RWPE2 (cell line): ENCODE results near the gene FAM156A.
"Not testable (repeated sequence)": the region's sequence is repeated elsewhere in the genome, so short reads cannot be mapped to it uniquely, and the experiment has no call there.

Experiments used
- ATAC-seq: fragments of 200-7000 bp; cut with Tn5 transposase; 3 replicates; pipeline ENCODE4 v1.9.1; 2021; ENCODE audit warnings: low read depth
- DNase-seq: peaks from one replicate; pipeline ENCODE4 v3.0.0-alpha.2; 2020; ENCODE audit warnings: low spot score
- H3K27ac ChIP-seq: fragments of 450-650 bp; 2 replicates; pipeline ENCODE4 v1.5.1; 2017; ENCODE audit warnings: mild to moderate bottlenecking; ENCODE audit not compliant: poor library complexity, severe bottlenecking
- H3K27me3 ChIP-seq: fragments of 250-450 bp; sonication (Bioruptor Pico); 2 replicates; pipeline ENCODE4 v1.5.1; 2021; ENCODE audit warnings: mild to moderate bottlenecking, moderate library complexity; ENCODE audit not compliant: insufficient read depth, poor library complexity, severe bottlenecking
- H3K36me3 ChIP-seq: fragments of 250-450 bp; sonication (Bioruptor Pico); 2 replicates; pipeline ENCODE4 v1.5.1; 2020; ENCODE audit warnings: low read depth, mild to moderate bottlenecking, moderate library complexity
- H3K4me1 ChIP-seq: fragments of 250-450 bp; sonication (Bioruptor Pico); 2 replicates; pipeline ENCODE4 v1.5.1; 2021; ENCODE audit warnings: mild to moderate bottlenecking, moderate library complexity; ENCODE audit not compliant: insufficient read depth, poor library complexity, severe bottlenecking
- H3K4me3 ChIP-seq: fragments of 250-450 bp; sonication (Bioruptor Pico); 2 replicates; pipeline ENCODE4 v1.5.1; 2021; ENCODE audit warnings: mild to moderate bottlenecking, moderate library complexity; ENCODE audit not compliant: severe bottlenecking
- H3K9me3 ChIP-seq: fragments of 250-450 bp; sonication (Bioruptor Pico); 2 replicates; pipeline ENCODE4 v1.5.1; 2021; ENCODE audit warnings: mild to moderate bottlenecking, moderate library complexity; ENCODE audit not compliant: severe bottlenecking
- TF ChIP-seq, protein P1 (sequence below): fragments of 450-650 bp; IDR thresholded peaks from one replicate; pipeline ENCODE4 v1.5.1; 2017; ENCODE audit warnings: mild to moderate bottlenecking, moderate library complexity; ENCODE audit not compliant: poor library complexity, severe bottlenecking

Gene FAM156A

GRCh38 chrX:52933213-52933612 is 25.1 kb downstream of the FAM156A start:
- ATAC-seq (no peak), DNase-seq (no peak)
- H3K36me3 ChIP-seq = no peaks in the 10 kb centered on the region
- H3K27ac ChIP-seq = no peak overlapping the region
- no peaks in the 10 kb centered on the region for H3K9me3 ChIP-seq
- TF ChIP-seq, protein P1, sequence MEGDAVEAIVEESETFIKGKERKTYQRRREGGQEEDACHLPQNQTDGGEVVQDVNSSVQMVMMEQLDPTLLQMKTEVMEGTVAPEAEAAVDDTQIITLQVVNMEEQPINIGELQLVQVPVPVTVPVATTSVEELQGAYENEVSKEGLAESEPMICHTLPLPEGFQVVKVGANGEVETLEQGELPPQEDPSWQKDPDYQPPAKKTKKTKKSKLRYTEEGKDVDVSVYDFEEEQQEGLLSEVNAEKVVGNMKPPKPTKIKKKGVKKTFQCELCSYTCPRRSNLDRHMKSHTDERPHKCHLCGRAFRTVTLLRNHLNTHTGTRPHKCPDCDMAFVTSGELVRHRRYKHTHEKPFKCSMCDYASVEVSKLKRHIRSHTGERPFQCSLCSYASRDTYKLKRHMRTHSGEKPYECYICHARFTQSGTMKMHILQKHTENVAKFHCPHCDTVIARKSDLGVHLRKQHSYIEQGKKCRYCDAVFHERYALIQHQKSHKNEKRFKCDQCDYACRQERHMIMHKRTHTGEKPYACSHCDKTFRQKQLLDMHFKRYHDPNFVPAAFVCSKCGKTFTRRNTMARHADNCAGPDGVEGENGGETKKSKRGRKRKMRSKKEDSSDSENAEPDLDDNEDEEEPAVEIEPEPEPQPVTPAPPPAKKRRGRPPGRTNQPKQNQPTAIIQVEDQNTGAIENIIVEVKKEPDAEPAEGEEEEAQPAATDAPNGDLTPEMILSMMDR = no peak
- H3K4me3 ChIP-seq = no peak overlapping the region
- H3K27me3 ChIP-seq = no peaks in the 10 kb centered on the region
- no peaks in the 10 kb centered on the region for H3K4me1 ChIP-seq

DNA sequence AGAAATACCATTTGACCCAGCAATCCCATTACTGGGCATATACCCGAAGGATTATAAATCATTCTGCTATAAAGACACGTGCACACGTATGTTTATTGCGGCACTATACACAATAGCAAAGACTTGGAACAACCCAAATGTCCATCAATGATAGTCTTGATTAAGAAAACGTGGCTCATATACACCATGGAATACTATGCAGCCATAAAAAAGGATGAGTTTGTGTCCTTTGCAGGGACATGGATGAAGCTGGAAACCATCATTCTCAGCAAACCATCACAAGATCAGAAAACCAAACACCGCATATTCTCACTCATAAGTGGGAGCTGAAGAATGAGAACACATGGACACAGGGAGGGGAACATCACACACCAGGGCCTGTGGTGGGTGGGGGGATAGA is 28.1 kb downstream of the FAM156A start:
- not testable (repeated sequence) for ATAC-seq, DNase-seq, H3K27ac ChIP-seq, H3K4me3 ChIP-seq, H3K4me1 ChIP-seq, H3K36me3 ChIP-seq, H3K27me3 ChIP-seq, H3K9me3 ChIP-seq

DNA sequence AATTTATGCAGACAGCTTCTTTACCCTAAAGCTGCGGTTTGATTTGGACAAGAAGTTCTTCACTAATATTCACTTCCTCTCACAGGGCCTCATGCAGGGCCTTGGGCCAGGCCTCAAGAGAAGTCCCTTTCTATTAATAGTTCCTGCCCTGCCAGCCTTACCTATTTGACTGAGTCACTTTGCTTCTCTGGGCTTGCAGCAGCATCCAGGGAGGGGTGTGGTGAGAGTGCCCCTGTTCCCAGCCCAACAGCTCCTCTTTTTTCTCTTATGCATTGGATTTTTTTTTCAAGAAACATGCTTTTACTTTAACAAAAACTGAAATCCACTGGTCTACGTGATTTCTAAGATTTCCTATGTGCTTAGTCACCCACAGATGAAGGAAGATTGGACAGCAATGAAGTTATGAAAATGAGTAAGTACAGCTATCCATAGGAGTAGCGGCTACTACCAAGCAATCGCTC is 34.5 kb downstream of the FAM156A start:
- Histone ChIP-seq H3K4me3 (no peak overlapping the region), H3K9me3 (no peaks in the 10 kb centered on the region), H3K27ac (peak overlapping the region; percentile 61), H3K4me1 (peaks cover 9% of the 10 kb centered on the region), H3K27me3 (no peaks in the 10 kb centered on the region), H3K36me3 (no peaks in the 10 kb centered on the region)
- TF ChIP-seq, protein P1 = no peak
- DNase-seq = no peak
- ATAC-seq = peak; percentile 63

DNA sequence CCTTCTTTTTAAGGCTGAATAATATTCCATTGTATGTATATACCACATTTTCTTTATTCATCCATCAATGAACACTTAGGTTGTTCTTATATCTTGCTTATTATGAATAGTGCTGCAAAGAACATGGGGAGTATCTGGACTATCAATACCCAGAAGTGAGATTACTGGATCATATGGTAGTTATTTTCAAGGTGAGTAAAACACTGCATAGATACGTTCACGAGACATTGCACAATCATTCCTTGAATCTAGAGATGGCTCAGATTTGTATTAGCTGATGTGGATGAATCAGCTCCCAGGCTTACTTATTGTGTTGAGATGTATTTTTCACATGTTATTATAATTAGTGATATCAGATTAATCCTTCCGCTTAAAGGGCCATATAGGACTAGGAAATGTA is 43.6 kb downstream of the FAM156A start:
- ATAC-seq, DNase-seq: not testable (repeated sequence)

DNA sequence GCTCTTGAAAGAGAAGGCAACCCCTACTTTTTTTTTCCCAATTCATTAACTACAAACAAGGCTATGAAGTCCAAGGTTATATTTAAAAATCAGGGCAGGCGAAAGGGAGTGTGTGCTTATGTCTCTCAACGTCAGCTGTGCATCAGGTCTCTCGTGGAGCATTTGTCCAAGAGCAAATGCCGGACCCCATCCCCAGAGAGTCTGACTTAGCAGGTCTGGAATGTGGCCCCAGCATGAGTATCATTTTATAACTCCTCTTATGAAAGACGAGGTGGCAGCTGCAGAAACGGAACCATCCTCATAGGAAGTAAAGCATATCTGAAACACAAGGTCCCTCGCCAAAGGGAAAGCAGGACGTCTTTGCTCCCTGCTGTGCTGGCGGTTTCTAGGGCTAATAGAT is 44.6 kb downstream of the FAM156A start:
- H3K9me3 ChIP-seq, H3K27me3 ChIP-seq, H3K4me3 ChIP-seq, ATAC-seq, H3K36me3 ChIP-seq, H3K4me1 ChIP-seq, H3K27ac ChIP-seq, DNase-seq: not testable (repeated sequence)

More for the DNA sequence above, 43.6 kb downstream of the FAM156A start:
- not testable (repeated sequence) for H3K27ac ChIP-seq, H3K36me3 ChIP-seq, H3K27me3 ChIP-seq, H3K4me3 ChIP-seq, H3K9me3 ChIP-seq, H3K4me1 ChIP-seq

- not testable (repeated sequence) for H3K27ac ChIP-seq, H3K36me3 ChIP-seq, H3K9me3 ChIP-seq, H3K4me3 ChIP-seq, DNase-seq, H3K4me1 ChIP-seq, H3K27me3 ChIP-seq, ATAC-seq
Observed at GRCh38 chrX:52909313-52909969, 48.9 kb downstream of the FAM156A start.

DNA sequence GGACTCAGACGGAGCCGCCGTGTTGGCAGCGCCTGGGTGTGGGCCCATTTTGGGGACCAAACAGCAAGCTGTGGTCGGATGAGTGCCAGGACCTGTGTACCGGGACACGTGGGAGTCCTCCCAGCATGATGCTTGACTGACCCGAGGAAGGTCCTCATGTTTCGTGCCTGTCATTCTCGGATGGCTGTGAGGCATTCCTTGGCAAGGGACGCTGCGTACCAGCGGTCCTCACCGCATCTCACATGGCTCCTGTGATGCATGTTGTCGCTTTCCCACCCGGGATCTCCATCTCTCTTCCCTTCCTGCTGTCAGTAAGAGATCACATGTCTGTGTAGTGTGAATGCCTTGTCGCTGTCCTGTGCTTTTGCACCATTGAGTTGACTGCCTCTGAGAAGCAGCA is 50.4 kb downstream of the FAM156A start:
- H3K27ac ChIP-seq, H3K27me3 ChIP-seq, DNase-seq, H3K36me3 ChIP-seq, H3K4me3 ChIP-seq, ATAC-seq, H3K9me3 ChIP-seq, H3K4me1 ChIP-seq: not testable (repeated sequence)

- not testable (repeated sequence) for H3K27me3 ChIP-seq, H3K4me3 ChIP-seq, DNase-seq, H3K4me1 ChIP-seq, ATAC-seq, H3K9me3 ChIP-seq, H3K27ac ChIP-seq, H3K36me3 ChIP-seq
Observed at GRCh38 chrX:52907137-52907536, 51.2 kb downstream of the FAM156A start.

DNA sequence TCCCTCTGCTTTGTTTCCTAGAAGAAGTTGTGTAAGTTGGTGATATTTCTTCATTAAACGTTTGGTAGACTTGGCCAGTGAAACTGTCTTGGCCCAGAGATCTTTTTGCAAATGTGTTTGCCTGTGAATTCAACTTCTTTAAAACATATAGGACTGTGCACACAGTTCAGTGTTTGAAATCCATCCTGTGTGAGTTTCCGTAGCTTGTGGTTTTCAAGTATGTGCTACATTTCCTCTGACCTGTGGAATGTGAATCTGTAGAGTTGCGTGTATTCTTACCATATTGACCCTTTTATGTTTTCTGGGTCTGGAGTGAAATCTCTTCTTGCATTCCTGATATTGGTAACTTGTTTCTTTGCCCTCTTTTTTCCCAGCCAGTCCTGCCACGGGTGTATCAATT is 52.2 kb downstream of the FAM156A start:
- not testable (repeated sequence) for ATAC-seq, H3K36me3 ChIP-seq, H3K27me3 ChIP-seq, H3K4me3 ChIP-seq, H3K27ac ChIP-seq, H3K4me1 ChIP-seq, DNase-seq, H3K9me3 ChIP-seq

- H3K9me3 ChIP-seq, DNase-seq, H3K27ac ChIP-seq, H3K36me3 ChIP-seq, H3K4me1 ChIP-seq, H3K4me3 ChIP-seq, H3K27me3 ChIP-seq, ATAC-seq: not testable (repeated sequence)
Observed at GRCh38 chrX:52905531-52905930, 52.8 kb downstream of the FAM156A start.
